DMS 273 (cell line): ENCODE measurements around the gene CFAP46.
"Not testable (repeated sequence)": the region's sequence is repeated elsewhere in the genome, so short reads cannot be mapped to it uniquely, and the experiment has no call there.

Experiments used
- DNase-seq: peaks from one replicate; lab custom pipeline; 2025; ENCODE audit not compliant: unreplicated experiment; lab: John Stamatoyannopoulos, UW

The CFAP46 gene

DNA sequence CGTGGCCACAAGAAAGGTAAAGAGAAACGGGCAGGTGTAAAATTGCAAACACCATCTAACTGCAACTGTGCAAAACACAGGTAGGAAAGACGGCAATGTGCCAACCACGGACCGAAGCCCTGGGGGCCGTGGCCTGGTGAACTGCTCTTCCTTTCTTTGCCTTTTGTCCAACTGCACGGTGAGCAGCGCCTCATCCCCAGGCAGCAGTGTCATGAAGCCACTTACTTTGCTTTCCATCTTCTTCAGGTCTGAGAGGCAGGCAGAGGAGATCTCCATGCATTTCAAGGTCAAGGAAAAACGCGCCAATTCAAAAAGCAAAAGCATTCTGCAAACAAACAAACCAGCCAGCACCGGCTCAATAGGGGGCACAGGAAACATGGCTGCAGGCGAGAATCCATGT lies 12.9 kb downstream of the CFAP46 start:
- no peak for DNase-seq

- DNase-seq: no peak
These were observed 14.1 kb downstream of the CFAP46 start for GRCh38 chr10:132928261-132928660.

DNA sequence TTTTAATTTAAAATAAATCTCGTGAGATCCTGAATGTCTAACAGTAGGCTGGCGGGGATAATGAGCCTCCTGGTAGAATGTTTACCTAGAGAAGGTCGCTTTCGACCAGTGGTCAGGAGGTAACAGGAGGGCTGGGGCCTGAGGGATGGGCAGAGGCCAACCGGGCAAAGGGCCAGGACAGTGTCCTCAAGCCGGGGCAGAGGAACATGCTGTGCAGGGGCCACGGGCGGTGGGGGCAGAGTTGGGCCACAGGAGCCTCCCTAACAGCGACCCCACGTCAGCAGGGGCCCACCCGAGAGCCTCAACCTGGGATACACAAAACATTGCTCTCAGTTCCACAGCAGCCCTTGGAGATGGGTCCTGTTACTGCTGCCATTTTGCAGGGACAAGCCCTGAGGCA lies 14.5 kb downstream of the CFAP46 start:
- DNase-seq: no peak

- DNase-seq: no peak
These were observed 15.4 kb downstream of the CFAP46 start for GRCh38 chr10:132926777-132927650.

DNA sequence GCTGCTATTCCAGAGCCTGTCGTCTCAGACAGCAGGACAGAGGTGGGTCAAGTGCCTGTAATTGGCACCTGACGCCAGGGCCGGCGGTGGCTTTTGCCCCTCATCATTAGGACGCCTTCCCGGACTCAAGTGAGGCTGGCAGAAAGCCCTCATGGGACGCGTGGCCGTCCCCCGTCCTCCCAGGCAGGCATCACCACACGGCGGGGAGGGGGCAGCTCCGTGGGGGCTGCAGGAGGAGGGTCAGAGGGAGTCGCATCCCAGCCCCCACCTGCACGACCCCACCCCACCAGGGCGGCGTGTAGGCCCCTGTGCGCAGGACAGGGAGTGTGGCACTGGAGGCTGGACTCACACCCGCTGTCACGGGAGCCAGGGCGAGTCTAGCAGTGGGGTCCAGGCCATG lies 16.3 kb downstream of the CFAP46 start:
- DNase-seq: no peak

DNA sequence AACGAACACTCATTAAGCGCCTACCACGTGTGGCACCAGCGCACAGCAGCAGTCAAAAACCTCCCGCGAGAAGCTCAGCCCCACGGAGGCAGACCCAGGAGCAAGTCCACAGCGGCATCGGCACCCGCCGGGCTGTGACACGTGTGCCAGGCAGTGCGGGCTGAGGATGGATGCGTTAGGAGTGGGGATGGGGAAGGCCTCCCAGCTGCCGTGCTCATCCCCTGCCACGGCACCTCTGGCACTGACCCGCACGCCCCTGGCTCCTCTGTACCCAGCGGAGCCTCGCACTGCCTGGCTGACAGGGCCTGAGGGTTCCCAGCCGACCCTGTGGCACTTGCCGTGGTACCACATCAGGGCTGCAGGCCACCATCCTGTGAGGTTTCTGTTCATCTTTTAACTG lies 16.8 kb downstream of the CFAP46 start:
- no peak for DNase-seq

DNA sequence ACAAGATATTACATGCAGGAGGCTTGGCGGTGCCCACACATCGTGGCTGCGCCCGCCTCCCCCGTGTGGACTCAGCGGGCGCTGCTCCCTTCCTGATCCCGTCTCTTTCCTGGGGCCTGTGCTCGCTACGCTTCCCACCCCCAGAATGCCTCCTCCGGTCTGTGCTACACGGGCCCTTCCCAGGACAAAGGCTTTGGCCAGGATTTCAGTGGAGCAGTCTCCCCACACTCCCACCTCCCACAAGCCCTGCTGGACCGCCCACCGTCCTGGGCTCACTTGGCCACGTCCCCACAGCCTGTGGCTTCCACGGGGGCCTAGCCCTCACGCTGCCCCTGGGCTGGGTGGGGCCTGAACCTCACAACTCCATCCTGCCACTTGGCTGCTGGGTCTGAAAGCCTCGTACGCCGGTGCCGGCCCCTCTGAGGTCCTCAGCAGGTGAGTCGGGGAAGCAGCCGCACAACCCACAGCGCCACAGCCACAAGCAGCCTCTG lies 17.3 kb downstream of the CFAP46 start:
- no peak for DNase-seq

DNA sequence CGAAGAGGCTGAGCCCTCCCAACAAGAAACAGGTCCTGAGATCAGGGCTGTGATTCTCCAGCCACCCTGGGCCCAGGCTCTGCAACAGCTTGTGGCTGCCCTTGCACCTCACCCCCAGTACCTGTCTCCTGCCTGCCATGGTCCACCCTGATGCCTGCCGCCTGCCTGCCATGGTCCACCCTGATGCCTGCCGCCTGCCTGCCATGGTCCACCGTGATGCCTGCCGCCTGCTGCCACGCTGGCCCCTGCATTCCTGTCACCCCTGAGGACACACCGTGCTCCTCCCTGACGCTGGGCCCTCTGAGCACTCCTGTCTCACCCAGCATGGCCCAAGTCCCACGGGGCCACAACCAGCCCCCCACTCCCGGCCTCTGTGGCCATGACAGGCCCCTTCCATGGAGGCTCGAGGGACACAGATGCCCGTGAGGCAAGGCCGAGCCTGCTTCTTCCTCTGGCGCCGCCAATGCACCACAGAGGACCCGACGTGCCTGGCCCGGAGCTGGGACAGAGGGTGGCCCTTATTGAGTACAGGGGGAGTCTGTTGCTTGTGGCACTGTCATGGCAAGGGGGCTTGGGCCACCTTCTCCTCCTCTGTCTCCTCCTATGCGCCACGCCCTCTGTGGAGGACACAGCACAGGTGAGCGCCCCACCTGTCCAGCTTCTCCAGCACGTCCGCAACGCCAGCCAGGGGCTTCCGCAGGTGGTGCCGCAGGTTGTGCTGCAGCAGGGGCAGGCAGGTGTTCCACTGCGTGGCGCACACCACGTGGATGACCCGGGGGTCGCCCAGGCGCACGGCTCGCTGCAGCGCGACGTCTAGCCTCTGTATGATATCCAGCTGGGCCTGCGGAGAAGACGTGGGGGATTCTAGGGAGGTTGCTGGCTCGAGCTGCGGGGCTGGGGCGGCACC lies 18.1 kb downstream of the CFAP46 start:
- no peak for DNase-seq

DNA sequence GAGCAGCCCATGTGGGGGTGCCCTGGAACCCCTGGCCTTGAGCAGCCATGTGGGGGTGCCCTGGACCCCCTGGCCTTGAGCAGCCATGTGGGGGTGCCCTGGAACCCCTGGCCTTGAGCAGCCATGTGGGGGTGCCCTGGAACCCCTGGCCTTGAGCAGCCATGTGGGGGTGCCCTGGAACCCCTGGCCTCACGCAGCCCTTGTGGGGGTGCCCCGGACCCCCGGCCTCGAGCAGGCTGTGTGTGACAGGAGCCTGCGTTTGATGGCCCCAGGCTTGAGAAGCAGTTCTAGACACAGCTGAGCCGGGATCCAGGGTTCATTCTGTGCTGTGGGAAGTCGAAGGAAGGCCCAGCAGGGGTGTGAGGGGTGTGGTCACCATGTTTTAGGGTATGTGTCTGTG lies 19.0 kb downstream of the CFAP46 start:
- not testable (repeated sequence) for DNase-seq

DNA sequence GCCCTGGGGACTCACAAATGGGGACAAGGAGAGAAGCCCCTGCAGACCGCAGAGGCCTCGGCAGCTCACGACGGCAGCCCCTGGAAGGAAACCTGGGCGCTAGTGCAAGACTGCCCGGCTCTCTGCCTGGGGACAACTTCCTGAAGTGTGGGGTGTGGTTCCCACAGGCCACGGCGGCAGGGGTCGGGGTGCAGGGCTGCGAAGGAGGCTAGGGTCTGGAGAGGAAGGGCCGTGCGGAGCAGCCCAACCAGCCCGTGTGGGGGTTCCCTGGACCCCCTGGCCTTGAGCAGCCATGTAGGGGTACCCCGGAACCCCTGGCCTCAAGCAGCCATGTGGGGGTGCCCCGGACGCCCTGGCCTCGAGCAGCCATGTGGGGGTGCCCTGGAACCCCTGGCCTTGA lies 19.5 kb downstream of the CFAP46 start:
- DNase-seq: no peak

DNA sequence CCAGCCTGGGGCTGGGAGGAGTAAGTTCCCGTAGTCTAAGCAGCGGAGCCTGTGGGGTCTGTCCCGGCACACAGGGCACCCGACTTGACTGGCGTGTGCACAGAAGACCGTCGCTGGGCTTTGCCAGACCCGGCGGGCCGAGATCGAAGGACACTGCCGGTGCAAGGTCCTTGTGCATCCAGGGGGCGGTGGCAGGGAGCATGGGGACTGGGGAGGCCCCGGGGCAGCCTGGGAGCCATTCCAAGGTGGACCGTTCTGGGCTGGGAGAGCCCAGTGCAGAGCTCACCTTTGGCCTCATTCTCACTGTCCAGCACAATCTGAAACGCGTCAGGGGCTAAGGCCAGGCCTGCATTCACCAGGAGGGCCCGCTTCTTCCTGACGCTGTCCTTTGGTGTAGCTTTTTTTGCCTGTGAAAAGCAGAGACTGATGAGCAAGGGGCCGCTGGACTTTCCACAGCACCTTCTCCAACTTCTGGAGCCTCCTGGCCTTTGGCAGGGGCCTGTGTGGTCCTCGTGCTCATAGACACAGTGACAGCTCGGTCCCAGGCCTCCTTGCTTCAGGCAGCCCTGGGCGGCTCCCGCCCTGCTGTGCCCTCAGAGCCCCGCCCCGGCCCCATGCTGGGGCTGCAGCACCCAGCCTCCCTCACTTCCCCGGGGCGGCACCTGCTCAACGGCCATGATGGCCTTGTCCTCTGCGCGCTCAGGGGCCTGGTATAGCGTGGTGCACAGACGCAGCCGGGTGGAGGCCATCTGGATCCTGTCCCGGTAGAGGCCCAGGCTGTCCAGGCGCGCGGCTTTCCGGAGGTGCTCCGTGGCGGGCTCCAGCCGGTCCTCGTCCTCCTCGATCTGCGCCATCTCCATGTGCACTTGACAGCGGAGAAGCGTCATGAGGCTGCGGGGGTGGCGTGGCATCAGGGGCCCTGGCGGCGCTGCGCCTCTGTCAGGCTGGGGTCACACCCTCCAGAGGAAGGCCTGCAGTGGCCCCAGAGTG lies 20.3 kb downstream of the CFAP46 start:
- DNase-seq: no peak

DNA sequence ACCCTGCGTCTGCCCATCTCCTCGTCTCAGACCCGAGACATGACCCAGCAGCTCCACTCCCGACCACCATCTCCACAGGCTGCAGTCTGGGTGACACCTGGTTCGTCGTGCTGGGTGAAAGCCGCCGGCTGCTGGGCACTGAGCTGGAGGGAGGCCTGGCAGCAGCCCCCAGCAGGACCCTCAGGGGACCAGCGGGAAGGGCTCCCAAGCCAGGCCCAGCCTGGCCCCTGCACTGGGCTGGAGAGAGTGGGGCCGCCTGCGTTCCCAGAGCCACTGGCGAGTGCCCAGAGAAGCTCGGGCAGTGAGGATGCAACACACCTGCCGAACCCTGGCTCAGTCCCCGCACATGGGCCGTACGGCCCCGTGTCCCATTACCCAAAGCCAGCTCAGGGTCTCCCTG lies 21.3 kb downstream of the CFAP46 start:
- DNase-seq: no peak

DNA sequence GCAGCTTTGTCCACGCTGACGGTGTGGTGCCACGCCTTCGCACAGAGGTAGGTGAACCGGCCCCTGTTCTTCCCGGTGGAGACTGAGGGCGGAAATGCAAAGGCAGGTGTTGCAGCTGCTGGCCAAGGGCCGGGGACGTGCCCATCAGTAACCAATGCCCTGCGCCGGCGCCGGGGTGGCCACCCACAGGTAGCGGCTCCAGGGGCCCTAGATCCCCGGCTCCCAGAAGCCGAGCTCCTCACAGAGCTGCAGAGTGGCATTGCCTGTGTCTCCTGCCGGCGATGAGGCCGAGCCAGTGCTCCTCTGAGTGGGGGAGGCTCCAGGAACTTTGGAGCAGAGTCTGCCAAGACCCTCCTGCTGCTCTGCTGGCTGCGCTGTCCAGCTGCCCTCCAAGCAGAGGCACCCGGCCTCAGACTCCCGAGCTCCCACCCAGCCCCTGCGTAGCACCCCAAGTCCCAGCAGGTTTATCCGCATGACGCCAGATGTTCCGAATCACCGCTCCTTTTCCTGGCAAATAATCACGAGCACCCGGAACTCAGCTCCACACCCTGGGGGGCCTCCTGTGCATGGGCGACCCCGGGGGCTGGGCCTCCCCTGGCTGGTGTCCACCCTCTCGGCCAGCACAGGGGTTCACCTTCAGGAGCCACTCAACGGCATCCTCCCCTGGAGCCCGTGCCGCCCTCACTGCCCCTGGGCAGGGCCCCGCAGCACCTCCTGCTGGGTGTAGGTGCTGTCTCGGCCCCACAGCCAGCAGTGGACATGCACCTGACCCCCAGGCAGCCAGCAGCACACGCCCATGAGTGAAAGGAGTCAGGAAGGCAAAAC lies 22.1 kb downstream of the CFAP46 start:
- DNase-seq: no peak

DNA sequence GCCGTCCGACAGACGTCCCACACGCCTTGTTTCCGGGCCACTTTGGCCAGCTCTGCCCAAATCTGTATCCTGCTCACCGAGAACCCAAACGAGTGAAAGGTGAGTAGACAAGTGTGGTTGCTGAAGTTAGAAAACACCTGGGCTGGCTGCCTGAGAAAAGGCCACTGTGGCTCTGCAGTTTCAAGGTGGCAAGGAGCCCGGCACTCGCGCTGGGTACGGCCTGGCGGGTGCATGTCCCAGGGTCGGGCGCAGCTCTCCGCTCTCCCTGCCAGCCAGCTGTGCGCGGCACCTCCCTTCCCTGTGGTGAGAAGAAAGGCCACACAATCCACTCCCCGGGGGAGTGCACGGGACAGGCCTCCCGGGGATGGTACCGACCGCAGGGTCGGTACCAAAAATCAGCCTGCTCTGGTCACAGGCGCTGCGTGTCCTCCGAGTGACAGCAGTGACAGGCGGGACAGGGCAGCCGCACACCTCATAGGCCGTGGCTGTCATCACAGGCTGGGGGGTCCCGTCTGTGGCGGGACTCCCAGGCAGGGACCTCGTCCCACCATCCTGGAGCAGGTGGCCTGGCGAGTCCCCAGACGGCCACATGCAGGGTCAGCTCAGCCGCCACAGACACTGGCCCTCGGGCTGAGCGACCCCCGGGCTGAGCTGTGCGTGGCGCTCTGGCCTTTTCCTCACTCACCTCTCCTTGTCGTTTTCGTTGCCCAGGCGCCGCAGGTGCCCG lies 22.8 kb downstream of the CFAP46 start:
- DNase-seq: no peak

GRCh38 chr10:132918617-132919373 lies 23.6 kb downstream of the CFAP46 start:
- DNase-seq: no peak

- DNase-seq: no peak
These were observed 24.1 kb downstream of the CFAP46 start for GRCh38 chr10:132918264-132918616.

- DNase-seq: no peak
These were observed 25.3 kb downstream of the CFAP46 start for GRCh38 chr10:132916956-132917666.

DNA sequence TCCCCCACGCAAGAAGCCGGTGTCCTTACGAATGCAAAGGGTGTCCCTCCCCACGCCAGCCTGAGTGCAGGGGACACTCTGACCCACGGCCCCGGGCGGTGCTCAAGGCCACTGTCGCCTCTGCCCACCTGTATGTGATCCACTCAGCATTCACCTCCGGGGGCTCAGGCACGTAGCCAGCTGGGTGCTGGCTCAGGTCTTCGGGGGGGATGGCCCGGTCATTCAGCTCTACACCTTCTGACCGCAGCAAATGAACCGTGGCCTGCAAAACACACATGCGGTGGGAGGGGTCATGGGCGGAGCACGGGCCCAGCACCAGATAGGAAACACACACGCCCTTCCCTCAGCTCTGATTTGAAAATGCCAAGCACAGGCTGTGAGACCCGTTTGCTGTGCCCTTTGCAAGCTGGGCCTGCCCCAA lies 25.9 kb downstream of the CFAP46 start:
- DNase-seq: no peak
